ENCODE data around the gene TMEM145.

TMEM145 gene

DNA sequence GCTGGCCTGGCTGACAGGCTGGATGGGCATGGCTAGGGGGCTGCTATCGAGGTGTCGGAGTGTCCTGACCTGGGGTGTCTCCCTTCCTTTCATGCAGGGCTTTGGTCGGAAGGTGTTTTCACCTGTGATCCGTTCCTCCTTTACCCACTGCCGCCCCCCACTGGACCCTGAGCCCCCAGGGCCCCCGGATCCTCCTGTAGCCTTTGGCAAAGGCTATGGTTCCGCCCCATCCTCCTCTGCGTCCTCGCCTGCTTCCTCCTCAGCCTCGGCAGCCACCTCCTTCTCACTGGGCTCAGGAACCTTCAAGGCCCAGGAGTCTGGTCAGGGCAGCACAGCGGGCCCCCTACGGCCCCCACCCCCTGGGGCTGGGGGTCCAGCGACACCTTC lies 23.0 kb upstream of the TMEM145 start:
- no peak for DNase-seq

DNA sequence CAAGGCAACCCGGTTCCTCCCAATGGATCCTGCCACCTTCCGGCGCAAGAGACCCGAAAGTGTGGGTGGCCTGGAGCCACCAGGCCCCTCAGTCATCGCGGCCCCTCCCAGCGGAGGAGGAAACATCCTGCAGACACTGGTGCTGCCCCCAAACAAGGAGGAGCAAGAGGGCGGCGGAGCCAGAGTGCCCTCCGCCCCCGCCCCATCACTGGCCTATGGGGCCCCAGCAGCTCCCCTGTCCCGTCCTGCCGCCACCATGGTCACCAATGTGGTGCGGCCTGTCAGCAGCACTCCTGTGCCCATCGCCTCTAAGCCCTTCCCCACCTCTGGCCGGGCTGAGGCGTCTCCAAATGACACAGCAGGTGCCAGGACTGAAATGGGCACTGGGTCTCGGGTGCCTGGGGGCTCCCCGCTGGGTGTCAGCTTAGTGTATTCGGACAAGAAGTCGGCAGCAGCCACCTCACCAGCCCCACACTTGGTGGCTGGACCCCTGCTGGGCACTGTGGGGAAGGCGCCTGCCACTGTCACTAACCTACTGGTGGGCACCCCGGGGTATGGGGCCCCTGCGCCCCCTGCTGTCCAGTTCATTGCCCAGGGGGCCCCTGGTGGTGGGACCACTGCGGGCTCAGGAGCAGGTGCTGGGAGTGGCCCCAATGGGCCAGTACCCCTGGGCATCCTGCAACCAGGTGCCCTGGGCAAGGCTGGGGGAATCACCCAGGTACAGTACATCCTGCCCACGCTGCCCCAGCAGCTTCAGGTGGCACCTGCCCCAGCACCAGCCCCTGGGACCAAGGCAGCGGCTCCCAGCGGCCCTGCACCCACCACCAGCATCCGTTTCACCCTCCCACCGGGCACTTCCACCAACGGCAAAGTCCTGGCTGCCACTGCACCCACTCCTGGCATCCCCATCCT lies 22.3 kb upstream of the TMEM145 start:
- DNase-seq = no peak

DNA sequence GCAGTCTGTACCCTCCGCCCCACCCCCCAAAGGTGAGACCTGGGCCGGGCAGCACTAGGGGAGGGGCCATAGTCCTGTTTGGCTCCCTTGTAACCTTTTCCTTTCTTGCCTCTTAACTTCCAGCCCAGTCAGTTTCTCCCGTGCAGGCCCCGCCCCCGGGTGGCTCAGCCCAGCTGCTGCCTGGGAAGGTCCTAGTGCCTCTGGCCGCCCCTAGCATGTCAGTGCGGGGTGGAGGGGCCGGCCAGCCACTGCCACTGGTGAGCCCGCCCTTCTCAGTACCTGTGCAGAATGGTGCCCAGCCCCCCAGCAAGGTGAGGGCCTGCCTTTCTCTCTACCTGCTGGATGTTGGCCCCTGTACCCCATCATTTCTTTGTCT lies 21.7 kb upstream of the TMEM145 start:
- no peak for DNase-seq

DNA sequence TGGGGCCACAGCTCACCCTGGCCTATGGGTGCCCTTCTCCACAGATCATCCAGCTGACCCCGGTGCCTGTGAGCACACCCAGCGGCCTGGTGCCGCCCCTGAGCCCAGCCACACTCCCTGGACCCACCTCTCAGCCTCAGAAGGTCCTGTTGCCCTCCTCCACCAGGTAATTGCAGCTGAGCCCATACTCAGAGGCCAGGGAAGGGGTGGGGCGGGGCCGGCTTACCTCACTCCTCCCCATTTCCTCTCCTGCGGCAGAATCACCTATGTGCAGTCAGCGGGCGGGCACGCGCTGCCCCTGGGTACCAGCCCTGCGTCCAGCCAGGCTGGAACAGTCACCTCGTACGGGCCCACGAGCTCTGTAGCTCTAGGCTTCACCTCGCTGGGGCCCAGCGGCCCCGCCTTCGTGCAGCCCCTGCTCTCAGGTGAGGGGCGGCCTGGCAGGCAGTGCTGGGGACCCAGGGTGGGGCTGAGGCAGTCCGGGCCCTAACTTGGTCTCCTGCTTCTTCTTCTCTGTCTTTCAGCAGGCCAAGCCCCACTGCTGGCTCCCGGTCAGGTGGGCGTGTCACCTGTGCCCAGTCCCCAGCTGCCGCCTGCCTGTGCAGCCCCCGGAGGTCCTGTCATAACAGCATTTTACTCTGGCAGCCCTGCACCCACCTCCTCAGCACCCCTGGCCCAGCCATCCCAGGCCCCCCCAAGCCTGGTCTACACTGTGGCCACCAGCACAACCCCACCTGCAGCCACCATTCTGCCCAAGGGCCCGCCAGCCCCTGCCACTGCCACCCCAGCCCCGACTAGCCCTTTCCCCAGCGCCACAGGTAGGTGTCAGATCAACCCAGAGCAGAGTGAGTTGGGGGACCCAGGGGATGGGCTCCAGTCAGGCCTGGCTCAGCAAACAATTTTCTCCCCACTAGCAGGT lies 20.8 kb upstream of the TMEM145 start:
- no peak for DNase-seq

DNA sequence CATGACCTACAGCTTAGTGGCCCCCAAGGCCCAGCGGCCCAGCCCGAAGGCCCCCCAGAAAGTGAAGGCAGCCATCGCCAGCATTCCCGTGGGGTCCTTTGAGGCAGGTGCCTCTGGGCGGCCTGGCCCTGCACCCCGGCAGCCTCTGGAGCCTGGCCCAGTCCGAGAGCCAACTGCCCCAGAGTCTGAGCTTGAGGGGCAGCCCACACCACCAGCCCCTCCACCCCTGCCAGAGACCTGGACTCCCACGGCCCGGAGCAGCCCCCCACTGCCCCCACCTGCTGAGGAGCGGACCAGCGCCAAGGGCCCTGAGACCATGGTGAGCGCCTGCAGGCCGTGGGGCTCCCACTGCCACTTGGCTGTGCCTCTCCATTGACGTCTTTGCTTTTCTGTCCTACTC lies 20.1 kb upstream of the TMEM145 start:
- DNase-seq = no peak

DNA sequence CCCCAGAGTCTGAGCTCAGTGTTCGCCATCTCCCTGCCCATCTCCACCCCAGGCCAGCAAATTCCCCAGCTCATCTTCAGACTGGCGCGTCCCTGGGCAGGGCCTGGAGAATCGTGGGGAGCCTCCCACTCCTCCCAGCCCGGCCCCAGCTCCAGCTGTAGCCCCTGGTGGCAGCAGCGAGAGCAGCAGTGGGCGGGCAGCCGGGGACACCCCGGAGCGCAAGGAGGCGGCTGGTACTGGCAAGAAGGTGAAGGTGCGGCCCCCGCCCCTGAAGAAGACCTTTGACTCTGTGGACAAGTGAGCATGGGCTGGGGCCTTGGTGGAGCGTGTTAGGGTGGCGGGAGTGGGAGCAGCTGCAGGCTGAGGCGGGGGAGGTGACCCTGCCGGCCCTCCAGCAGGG lies 19.6 kb upstream of the TMEM145 start:
- no peak for DNase-seq

DNA sequence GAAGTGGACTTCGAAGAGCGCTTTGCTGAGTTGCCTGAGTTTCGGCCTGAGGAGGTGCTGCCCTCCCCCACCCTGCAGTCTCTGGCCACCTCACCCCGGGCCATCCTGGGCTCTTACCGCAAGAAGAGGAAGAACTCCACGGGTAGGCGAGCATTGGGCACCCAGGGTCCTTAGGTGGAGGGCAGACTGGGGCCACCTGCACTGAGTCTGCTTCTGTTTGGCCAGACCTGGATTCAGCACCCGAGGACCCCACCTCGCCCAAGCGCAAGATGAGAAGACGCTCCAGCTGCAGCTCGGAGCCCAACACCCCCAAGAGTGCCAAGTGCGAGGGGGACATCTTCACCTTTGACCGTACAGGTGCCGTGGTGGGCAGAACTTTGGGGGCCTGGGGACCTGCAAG lies 19.2 kb upstream of the TMEM145 start:
- no peak for DNase-seq

DNA sequence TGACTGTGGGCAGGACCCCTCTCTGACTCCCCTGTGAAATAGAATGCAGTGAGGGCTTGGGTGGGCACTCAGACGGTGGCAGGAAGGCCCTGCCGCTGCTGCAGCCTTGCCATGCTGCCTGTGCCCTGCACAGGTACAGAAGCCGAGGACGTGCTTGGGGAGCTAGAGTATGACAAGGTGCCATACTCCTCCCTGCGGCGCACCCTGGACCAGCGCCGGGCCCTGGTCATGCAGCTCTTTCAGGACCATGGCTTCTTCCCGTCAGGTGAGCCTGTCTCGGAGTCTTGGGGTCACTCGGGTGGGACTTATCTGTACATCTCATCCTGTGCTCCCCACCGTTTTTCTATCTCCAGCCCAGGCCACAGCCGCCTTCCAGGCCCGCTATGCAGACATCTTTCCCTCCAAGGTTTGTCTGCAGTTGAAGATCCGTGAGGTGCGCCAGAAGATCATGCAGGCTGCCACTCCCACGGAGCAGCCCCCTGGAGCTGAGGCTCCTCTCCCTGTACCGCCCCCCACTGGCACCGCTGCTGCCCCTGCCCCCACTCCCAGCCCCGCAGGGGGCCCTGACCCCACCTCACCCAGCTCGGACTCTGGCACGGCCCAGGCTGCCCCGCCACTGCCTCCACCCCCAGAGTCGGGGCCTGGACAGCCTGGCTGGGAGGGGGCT lies 18.5 kb upstream of the TMEM145 start:
- DNase-seq = no peak

DNA sequence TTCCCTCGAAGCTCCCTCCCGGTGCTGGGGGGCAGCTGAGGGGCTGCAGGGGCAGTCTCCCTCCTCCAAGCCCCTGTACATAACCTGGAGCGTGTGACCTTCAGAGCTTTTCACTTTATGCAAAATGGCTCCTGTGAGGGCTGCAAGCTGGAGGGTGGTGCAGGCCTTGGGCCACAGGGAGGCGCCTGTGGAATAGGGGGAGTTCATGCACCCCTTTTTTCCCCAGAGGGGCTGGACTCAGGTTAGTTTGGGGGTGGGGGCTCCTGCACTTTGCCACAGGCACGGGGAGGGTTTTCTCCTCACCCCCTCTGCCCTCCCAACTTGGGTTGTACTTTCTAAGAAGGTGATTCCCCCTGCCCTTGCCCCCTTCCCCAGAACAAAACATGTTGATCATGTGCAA lies 17.8 kb upstream of the TMEM145 start:
- no peak for DNase-seq

DNA sequence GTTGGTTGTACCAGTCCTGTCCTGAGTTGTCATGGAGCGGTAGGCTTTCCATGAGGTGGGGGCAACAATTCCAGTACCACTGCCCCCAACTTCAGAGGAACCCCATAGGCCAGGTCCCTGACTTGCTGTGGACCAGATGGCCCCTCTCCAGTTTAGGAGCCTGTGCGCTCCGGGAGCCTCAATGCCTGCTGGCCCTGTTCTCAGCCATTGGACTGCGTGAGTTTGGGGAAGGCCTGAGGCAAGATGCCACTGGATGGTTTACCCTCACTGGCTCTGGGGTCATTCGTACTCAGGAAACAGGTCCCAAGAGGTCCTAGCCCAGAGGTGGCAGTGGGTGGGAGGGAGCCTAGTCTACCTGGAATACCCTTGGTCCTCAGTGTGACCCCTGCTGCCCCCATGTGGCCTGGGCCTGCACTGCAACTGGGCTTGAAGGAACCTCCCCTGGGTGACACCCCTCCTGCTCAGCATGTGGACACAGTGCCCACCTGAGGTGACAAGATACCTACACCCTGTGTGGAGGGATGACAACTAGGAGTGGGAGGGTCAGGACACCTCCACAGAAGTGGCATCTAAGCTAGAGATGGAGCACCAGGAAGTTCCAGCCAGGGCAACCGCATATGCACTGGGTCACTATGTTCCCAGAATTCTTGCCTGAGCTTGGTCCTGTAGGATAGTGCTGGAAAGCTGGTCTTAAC lies 17.1 kb upstream of the TMEM145 start:
- peak; percentile 15 for DNase-seq

DNA sequence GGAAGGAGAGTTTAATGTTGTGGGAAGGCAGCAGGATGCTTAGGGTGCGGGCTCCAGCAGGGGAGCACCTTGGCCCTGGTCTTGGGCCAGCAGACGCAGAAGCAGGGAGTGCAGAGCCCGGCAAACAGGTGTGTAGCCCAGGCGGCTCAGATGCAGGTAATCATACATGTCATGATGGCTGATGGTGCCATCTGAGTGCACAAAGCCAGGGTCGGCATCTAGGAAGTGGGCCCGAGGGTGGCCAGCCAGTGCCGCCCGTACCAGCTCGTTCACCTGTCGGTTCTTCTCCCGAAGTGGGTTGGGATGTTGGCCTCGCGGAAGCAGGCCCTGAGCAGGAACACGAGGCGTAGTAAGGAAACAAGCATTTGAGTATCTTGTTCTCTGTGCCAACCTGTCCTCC lies 16.1 kb upstream of the TMEM145 start:
- no peak for DNase-seq

DNA sequence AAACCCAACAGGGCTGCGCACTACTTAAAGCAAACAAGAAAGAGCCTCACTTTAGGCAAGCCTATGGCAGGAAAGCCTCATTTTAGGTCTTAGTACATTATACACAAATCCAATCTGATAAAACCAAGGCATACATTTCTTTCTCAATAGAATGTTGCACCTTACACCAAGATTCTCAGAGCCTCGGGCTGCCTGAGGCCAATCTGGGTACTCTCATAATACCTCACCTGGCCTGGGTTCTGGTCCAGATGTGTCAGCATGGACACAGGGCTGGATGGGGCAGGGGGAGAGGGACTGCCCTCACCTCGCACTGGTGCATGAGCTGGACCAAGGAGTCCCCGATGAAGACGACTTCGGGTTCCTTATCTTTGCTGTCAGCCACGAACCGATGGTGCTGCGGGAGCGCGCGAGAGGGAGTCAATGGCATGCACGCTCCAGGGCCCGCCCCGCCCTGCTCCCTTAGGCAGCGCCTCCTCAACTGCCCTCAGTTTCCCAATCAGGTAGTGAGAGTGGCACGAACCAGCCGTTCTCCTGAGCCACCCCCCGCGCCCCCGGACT lies 11.4 kb upstream of the TMEM145 start, which contains the start of gene PRR19:
PRR19 (plus strand) TSS at position 487 of the 558 bp plus-strand sequence. CDS start 7,453 bp downstream, outside the sequence.
- DNase-seq = no peak

DNA sequence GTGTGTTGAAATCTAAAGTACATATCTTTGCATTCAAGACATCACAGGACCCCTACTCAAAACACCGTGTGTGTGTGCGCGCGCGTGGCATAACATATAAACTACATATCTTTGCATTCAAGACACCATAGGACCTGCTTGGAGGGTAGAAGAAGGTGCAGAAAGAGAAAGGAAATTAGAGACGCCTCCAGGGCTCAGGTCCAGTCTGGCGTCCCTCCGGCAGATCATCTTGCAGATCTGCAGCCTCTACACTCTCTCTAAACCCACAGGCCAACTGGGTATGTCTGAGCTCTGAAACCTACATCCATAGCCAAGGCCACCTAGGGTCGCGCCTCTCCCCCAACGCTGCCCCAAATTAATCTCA lies 10.0 kb upstream of the TMEM145 start:
- no peak for DNase-seq

DNA sequence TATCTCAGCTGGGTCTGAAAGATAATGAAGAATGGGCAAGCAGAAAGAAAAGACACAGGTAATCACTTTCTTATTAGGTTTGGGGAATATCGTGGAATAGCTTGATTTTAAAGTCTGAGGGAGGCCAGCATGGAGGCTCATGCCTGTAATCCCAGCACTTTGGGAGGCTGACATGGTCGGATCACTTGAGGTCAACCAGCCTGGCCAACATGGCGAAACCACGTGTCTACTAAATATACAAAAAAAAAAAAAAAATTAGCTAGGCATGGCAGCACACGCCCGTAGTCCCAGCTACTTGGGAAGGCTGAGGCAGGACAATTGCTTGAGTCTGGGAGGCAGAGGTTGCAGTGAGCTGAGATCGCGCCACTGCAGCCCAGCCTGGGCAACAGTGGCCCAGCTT lies 9.2 kb upstream of the TMEM145 start:
- DNase-seq = no peak

DNA sequence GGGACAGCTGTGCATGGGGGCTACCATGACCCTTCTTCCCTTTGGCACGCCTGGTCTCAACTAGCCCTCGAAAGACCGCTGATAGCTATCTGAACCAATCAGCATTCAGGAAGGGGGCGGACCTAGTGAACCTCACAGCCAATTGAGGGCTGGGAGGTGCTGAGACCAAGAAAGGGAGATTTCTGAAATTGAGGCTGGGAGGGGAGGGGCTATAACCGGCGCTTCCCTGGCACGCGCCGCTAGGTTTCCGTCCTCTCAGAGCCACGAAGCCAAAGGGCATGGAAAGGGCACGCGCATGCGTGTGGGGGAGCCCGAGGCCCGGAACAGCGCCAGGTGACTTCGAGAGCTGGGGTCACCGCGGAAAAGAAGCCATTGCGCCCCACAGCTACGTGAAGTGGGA lies 6.5 kb upstream of the TMEM145 start:
- DNase-seq = no peak

DNA sequence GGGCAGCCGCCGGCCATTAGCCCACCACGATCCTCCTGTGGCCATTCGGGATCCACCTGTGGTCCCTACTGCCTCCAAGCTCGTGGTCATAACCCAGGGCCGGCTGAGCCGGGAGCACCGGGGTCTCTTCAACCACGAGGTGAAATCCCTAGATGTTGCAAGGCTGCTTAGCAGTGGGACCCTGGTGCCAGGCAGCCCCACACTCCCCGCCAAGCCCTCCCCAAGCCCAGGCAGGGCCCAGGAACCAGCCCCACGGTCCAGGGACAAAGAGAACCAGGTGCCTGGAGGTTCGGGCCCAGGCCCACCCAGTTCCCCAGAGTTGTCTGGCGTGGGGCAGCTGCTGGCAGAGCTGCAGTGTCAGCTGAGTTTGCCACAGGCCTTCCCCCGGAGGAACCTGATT lies 3.4 kb upstream of the TMEM145 start:
- DNase-seq = no peak

DNA sequence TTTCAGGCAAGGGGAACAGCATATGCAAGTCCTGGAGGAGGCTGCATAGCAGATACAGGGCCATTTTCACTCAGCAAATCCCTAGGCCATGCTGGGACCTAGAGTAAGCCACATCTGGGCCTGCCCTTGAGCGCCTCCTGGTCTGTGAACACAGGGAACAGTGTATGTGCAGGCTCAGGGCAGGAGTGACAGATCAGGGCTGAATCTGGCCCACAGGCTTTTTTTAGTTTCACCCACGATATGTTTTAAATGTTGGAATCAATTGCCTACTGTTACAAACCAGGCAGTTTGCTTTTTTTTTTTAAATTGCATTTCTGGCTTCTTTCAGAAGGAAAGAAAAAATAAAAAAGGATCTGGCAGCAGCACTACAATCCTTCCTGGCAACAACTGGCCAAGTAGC lies 1.5 kb upstream of the TMEM145 start:
- no peak for DNase-seq

DNA sequence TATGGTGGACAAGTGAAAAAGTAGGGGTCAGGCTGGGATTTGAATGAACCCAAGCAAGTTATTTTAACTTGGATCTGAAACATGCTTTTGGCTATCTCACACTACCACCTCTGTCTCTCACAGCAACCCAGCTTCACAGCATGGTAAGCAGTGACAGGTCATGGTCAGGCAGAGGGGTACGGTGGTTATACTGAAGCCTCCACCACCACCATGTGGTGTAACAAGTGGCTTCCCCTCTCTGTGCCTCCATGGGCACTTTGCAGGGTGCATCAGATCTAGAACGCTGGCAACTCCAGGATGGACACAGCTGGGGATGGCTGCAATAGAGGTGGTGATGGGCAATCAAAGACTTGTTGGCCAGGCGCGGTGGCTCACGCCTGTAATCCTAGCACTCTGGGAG lies 739 bp upstream of the TMEM145 start:
- no peak for DNase-seq

DNA sequence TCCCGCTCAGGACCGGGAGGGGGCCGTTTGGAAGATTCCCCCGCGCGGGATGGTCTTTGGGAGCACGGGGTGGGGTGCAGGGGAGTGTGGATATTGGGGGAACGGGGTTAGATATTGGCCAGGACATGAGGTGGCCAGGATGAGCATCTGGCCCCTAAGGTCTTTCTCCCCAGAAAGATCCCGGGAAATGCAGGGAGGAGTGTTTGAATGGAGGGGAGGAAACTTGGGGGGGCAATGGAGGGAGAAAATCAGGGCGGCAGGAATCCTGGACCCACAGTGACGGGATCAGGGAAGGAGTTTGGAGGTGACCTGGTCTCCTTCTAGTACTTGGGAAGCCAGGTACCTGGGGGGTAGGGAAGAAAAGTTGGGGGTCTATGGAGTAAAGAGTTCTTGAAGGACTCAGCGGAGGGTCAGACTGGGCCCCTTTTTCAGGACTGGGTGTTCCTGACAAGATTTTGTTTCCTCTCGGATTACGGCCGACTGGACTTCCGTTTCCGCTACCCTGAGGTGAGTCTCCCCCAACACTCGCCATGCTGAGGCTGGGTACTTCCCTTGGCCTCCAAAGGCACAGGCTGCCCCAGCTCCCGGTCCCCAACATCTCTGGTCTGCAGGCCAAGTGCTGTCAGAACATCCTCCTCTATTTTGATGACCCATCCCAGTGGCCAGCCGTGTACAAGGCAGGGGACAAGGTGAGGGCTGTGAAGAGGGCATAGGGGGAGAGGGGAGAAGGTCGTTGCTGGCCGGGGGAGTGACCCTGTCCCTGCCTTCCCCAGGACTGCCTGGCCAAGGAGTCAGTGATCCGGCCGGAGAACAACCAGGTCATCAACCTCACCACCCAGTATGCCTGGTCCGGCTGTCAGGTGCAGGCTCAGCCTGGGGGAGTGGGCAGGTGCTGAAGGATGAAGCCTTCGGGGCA lies 989 bp downstream of the TMEM145 start:
- DNase-seq = no peak

DNA sequence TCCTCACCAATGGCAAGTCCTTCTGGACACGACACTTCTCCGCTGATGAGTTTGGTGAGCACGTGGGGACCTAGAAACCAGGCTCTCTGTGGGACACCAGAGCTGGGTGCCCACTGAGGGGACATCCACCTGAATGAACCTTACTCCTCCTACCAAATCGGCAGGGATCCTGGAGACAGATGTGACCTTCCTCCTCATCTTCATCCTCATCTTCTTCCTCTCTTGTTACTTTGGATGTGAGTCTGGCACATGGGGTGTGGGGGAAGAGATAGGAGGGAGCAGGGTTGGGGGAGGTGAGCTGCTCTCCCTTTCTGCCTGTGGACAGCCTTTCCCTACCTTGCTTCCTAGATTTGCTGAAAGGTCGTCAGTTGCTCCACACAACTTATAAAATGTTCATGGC lies 1.9 kb downstream of the TMEM145 start:
- DNase-seq = no peak

All from DMS153 (cell line).